ENCODE results near the gene TMEM41A.

DNA sequence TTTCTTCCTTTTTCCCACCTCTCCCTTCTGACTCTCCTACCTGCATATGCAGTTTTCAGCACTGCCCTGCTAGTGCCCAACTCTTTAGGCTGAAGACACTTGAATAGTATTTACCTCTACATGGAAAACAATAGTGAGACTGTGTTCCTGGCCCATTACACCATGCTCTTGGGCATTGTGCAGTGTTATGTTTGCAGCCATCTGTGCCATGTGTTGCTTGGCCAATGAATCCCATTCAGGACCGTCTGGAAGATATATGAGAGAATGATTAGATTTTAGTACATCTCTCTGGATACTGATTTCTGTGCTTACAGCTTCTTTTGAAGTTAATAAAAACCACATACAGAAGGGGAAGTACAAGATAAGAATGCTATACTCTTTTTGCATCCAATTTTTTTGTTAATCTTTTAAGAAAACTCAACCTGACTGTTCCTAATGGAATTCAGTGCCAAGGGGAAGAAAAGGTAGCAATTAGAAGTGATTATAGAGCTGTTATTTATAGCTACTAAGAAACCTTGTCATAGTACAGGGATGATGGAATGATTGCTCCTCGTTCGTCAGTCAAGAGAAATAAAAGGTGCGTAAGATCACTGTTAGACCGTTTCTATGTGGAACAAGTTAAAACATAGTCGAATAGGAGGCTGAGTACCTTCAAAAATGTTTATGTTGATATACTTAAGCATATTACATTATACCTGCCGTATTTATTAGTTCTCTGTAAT is 58.9 kb downstream of the TMEM41A start:
- TF ChIP-seq, protein P1, sequence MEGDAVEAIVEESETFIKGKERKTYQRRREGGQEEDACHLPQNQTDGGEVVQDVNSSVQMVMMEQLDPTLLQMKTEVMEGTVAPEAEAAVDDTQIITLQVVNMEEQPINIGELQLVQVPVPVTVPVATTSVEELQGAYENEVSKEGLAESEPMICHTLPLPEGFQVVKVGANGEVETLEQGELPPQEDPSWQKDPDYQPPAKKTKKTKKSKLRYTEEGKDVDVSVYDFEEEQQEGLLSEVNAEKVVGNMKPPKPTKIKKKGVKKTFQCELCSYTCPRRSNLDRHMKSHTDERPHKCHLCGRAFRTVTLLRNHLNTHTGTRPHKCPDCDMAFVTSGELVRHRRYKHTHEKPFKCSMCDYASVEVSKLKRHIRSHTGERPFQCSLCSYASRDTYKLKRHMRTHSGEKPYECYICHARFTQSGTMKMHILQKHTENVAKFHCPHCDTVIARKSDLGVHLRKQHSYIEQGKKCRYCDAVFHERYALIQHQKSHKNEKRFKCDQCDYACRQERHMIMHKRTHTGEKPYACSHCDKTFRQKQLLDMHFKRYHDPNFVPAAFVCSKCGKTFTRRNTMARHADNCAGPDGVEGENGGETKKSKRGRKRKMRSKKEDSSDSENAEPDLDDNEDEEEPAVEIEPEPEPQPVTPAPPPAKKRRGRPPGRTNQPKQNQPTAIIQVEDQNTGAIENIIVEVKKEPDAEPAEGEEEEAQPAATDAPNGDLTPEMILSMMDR (IDR thresholded peaks at IDR 0.05; ENCODE audit: borderline replicate concordance, extremely low read depth, low read length, poor library complexity, severe bottlenecking): no peak
- TF ChIP-seq EZH2 (IDR thresholded peaks at IDR 0.05; ENCODE audit: borderline replicate concordance, low read depth, low read length, severe bottlenecking): no peak
